GM12875 (cell line): ENCODE measurements around the gene FAM219B.

Experiments used
- H3K4me3 ChIP-seq: one replicate; pipeline ENCODE4 v1.5.1; 2011; ENCODE audit warnings: low read depth, low read length, control low read depth
- TF ChIP-seq, protein P1 (sequence below): IDR thresholded peaks from 2 replicates; pipeline ENCODE4 v1.5.1; 2011; ENCODE audit warnings: low read depth, mild to moderate bottlenecking, control low read depth, inconsistent platforms, low read length, moderate library complexity, borderline replicate concordance; ENCODE audit not compliant: insufficient read depth

FAM219B gene, protein sequence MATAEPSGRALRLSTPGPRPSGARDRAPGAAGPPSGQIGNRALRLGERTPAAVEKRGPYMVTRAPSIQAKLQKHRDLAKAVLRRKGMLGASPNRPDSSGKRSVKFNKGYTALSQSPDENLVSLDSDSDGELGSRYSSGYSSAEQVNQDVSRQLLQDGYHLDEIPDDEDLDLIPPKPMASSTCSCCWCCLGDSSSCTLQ

DNA sequence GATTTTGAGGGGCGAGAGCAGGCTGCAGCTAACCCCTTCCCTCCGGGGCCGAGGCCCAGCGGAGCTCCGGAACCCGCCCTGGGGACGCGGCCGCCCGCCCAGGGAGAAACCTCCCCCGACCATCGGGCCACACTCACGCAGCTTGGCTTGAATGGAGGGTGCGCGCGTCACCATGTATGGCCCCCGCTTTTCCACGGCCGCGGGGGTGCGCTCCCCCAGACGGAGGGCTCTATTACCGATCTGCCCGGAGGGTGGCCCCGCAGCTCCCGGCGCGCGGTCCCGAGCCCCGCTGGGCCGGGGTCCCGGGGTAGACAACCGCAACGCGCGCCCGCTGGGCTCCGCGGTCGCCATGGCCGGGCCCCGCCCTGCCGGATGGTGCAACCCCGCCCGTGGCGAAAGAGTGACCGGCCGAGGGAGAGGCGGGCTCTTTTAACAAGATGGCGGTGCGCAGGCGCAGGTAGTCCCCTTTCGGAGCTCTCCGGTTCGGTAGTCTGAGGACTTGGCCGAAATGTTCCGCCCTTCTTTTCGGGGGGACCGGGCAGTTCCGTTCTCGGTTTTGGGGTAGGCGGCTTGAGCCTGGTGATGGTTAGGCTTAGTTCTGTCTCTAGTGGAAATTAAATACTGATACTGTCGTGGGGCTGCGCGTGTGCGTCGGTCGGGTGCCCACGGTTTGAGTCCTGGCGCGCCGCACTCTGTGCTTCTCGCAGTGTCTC is at the start of gene FAM219B:
Gene FAM219B (minus strand): TSS at position 402 of the 713 bp plus-strand sequence. CDS start 51 bp downstream, at position 351.
- TF ChIP-seq, protein P1, sequence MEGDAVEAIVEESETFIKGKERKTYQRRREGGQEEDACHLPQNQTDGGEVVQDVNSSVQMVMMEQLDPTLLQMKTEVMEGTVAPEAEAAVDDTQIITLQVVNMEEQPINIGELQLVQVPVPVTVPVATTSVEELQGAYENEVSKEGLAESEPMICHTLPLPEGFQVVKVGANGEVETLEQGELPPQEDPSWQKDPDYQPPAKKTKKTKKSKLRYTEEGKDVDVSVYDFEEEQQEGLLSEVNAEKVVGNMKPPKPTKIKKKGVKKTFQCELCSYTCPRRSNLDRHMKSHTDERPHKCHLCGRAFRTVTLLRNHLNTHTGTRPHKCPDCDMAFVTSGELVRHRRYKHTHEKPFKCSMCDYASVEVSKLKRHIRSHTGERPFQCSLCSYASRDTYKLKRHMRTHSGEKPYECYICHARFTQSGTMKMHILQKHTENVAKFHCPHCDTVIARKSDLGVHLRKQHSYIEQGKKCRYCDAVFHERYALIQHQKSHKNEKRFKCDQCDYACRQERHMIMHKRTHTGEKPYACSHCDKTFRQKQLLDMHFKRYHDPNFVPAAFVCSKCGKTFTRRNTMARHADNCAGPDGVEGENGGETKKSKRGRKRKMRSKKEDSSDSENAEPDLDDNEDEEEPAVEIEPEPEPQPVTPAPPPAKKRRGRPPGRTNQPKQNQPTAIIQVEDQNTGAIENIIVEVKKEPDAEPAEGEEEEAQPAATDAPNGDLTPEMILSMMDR: no peak
- H3K4me3 ChIP-seq: peak within 1 kb of the TSS; percentile 98

DNA sequence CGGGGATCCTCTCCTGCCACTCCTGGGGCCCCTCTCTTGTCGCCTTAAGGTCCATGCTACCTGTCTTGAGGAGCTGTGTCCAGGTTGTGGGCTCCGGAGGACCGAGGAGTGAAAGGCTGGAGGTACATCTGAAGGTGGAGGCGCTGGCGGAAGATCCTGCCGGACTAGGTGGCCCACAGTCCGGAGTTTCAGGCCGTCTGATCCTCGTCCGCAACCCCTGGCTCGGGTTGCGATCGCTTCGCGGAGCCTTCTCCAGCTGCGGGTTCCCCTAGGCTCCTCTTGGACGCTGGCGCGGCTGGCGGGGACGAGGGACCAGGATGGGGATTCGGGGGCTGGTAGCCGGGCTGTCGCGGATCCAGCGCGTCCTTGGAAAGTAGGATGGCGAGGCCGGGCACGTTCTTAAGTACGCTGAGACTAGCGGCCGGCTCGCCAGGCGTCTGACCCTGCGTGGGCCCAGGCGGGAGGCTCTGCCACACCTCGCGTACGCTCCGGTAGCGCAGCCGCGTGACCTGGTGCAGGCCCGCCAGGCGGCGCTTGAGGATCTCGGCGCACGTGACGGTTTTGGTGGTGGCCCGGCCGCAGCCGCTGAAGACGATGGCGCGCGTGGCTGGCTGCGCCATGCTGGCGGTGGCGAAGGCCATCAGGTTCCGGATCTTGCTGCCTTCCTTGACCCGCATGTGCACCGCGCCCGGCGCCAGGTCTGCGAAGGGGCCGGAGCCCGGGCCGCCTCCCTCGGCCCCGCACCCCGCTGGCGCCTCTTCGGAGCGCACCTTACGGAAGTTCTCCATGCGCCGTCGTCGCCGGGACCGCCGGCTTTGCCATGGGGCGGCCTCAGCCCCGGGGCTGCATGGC is 49.4 kb upstream of the FAM219B start:
- TF ChIP-seq, protein P1: peak; percentile 51
- H3K4me3 ChIP-seq: peak overlapping the region; percentile 56

DNA sequence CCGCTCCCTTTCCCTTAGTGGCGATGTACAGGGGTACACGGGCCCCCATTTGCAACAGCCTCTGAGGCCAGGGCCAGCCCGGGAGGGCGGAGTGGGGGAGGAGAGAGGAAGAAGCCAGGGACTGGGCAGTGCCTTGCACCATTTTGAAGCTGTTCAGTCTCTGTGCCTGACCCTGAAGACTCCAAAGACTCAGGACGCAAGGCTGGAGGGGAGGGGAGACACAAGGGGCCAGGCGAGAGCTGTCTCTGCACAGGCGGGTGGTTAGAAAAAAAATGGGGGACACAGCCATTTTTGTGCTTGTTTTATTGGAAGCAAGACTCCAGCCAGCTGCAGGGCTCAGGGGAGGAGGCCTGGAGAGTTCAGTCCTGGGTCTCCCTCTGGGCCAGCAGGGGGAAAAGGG is 48.4 kb upstream of the FAM219B start:
- no peak overlapping the region for H3K4me3 ChIP-seq
- TF ChIP-seq, protein P1: no peak

DNA sequence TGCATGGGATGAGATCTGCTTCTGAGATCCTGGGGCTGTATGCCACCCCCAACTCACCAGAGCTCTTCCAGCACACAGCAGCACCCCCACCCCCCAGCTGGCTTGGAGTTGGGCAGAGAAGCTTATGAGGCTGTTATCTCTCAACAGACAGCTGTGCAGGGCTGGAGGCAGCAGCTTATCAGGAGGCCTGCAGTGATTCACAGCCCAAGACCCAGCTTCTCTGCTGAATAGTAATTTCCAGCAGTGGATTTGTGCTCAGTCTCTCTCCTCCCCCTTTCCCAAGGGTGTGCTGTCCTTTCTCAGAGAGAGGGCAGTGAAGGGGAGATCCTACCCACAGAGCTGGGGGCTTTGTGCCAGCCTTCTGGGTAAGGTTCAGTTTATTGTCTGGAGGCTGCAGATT is 47.9 kb upstream of the FAM219B start:
- H3K4me3 ChIP-seq: no peak overlapping the region
- TF ChIP-seq, protein P1: no peak

DNA sequence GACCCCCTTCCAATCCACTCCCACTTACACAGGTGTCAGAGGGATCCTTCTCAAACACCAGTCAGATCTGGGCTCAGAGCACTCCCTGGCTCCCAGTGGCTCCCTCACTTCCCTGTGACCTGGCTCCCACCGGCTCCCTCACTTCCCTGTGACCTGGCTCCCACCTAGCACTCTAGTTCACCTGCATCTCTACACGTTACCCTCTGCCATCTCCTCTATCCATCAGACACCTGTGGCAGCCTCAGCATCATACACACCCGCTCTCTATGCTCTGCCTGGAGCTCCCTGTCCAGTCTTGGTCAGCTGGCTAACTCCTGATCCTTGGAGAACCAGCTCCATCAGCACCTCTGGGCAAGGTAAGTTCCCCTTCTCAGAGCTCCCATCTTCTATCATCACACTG is 44.4 kb upstream of the FAM219B start:
- TF ChIP-seq, protein P1: no peak
- H3K4me3 ChIP-seq: no peak overlapping the region

DNA sequence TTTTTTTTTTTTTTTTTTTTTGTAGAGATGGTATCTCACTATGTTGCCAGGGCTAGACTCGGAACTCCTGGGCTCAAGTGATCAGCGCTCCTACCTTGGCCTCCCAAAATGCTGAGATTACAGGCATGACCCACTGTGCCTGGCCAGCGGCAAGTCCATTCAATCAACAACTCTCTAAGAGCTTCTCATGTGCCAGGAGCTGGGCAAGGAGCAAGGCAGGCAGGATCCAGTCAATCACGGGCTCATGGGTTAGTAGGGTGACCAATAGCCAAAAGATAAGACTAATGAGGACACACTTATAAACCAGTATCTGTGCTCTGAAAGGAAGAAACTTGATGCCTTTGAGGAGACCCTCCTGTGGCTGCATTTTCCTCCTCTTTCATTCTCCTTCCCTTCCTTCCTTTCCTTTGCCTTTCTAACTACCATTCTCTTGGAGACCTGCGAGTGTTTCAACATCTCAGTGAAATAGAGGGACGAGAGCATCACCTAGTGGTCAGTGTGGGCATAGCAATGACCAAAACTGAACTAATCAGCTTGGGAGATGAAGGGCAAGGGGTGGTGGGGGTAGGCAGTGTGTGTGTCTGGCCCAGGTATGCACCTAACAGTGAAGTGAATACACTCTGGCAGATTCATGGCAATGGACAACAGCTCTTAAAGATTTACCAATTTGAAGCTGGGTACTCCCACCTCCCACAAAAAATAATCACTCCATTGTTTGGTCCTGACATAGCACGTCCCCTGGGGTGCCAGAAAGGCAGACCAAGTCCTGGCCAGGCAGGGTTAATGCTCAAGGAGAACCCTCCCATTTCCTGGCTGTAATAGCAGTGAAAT is 43.6 kb upstream of the FAM219B start:
- TF ChIP-seq, protein P1: peak; percentile 99
- no peak overlapping the region for H3K4me3 ChIP-seq
